CD14-positive monocyte (primary cell): ENCODE measurements around the gene DUSP12. TPM values are rescaled to one million over a fixed set of nuclear protein-coding genes. Genes with fewer than 3 reads are reported as not detected.
A peak's percentile ranks its signal among the peaks of the same experiment; 100 is the strongest.

ENCODE experiments used
- DNase-seq, 3 donors: peaks; one replicate each; pipeline ENCODE4 v3.0.0-alpha.2; 2011 to 2022
- H2AFZ ChIP-seq: 2 replicates; pipeline ENCODE4 v1.6.0; 2012; ENCODE audit warnings: mild to moderate bottlenecking, low read depth, low read length, inconsistent platforms; ENCODE audit not compliant: insufficient read depth, poor library complexity, severe bottlenecking
- H3K27ac ChIP-seq, 2 donors: 1 replicate in 1 of 2; 2 replicates in 1 of 2; pipeline ENCODE4 v1.5.1; 2012 to 2013; ENCODE audit warnings: low read length in 2 of 2, control low read depth in 1 of 2, inconsistent platforms in 1 of 2, low read depth in 1 of 2, mild to moderate bottlenecking in 1 of 2
- H3K27me3 ChIP-seq, 2 donors: one replicate each; pipeline versions ENCODE4 v1.6.0 to v1.6.1; 2011 to 2013; ENCODE audit warnings: low read length in 2 of 2; ENCODE audit not compliant: control insufficient read depth in 2 of 2, insufficient read depth in 2 of 2
- H3K36me3 ChIP-seq, 2 donors: replicated peaks in 1 of 2; 1 replicate in 1 of 2; 2 replicates in 1 of 2; pipeline versions ENCODE4 v1.5.1 to v1.6.1; 2012 to 2013; ENCODE audit warnings: low read length in 2 of 2, control low read depth in 1 of 2, inconsistent platforms in 1 of 2, mild to moderate bottlenecking in 1 of 2; ENCODE audit not compliant: insufficient read depth in 2 of 2, control insufficient read depth in 1 of 2
- H3K4me1 ChIP-seq, 2 donors: 1 replicate in 1 of 2; 2 replicates in 1 of 2; pipeline versions ENCODE4 v1.5.1 to v1.6.1; 2012 to 2013; ENCODE audit warnings: low read length in 2 of 2, control low read depth in 1 of 2, inconsistent platforms in 1 of 2, mild to moderate bottlenecking in 1 of 2, moderate library complexity in 1 of 2; ENCODE audit not compliant: insufficient read depth in 2 of 2, control insufficient read depth in 1 of 2
- H3K4me2 ChIP-seq: replicated peaks from 2 replicates; pipeline ENCODE3; 2012; ENCODE audit warnings: low read length, moderate library complexity, mild to moderate bottlenecking; ENCODE audit not compliant: poor library complexity, severe bottlenecking; ENCODE audit errors: extremely low read depth
- H3K4me3 ChIP-seq, 3 experiments: fragments of 200-600 bp in 1 of 3; sonication (generic) in 1 of 3; replicated peaks in 1 of 3; 1 replicate in 2 of 3; 2 replicates in 1 of 3; pipeline ENCODE4 v1.5.1; 2011 to 2013; ENCODE audit warnings: low read length in 3 of 3, mild to moderate bottlenecking in 3 of 3, control low read depth in 2 of 3, low read depth in 2 of 3, inconsistent platforms in 1 of 3, moderate library complexity in 1 of 3
- H3K79me2 ChIP-seq: 2 replicates; pipeline ENCODE4 v1.6.0; 2012; ENCODE audit warnings: mild to moderate bottlenecking, control low read depth, inconsistent platforms, low read length, moderate library complexity; ENCODE audit not compliant: insufficient read depth
- H3K9ac ChIP-seq: 2 replicates; pipeline ENCODE4 v1.6.0; 2017; ENCODE audit warnings: low read length, mild to moderate bottlenecking; ENCODE audit not compliant: insufficient read depth, poor library complexity, severe bottlenecking
- H3K9me3 ChIP-seq, 2 donors: replicated peaks in 1 of 2; 1 replicate in 1 of 2; 2 replicates in 1 of 2; pipeline versions ENCODE4 v1.5.1 to v1.6.1; 2012 to 2013; ENCODE audit warnings: low read length in 2 of 2, control low read depth in 1 of 2; ENCODE audit not compliant: control insufficient read depth in 1 of 2, insufficient read depth in 1 of 2
- H4K20me1 ChIP-seq: 2 replicates; pipeline ENCODE4 v1.6.0; 2012; ENCODE audit warnings: mild to moderate bottlenecking, low read length, control low read depth, moderate library complexity; ENCODE audit not compliant: insufficient read depth
- H3K27ac Mint-ChIP-seq, 7 donors: one replicate each; pipeline ENCODE4 v1.8.0; 2020; ENCODE audit warnings: mild to moderate bottlenecking in 7 of 7, mixed read lengths in 7 of 7, moderate library complexity in 6 of 7, inconsistent platforms in 2 of 7
- H3K27me3 Mint-ChIP-seq, 3 donors: one replicate each; pipeline ENCODE4 v1.8.0; 2021 to 2022; ENCODE audit warnings: low read depth in 3 of 3, mild to moderate bottlenecking in 3 of 3, mixed read lengths in 3 of 3, moderate library complexity in 3 of 3, inconsistent platforms in 1 of 3
- H3K36me3 Mint-ChIP-seq, 2 donors: one replicate each; pipeline ENCODE4 v1.8.0; 2020; ENCODE audit warnings: mixed read lengths in 2 of 2, inconsistent platforms in 1 of 2, mild to moderate bottlenecking in 1 of 2
- H3K4me1 Mint-ChIP-seq: one replicate; pipeline ENCODE4 v1.8.0; 2020; ENCODE audit warnings: mild to moderate bottlenecking, mixed read lengths
- H3K4me3 Mint-ChIP-seq, 2 donors: one replicate each; pipeline ENCODE4 v1.8.0; 2020; ENCODE audit warnings: mild to moderate bottlenecking in 2 of 2, mixed read lengths in 2 of 2, moderate library complexity in 1 of 2
- H3K9me3 Mint-ChIP-seq, 7 donors: one replicate each; pipeline ENCODE4 v1.8.0; 2020 to 2022; ENCODE audit warnings: mixed read lengths in 7 of 7, mild to moderate bottlenecking in 6 of 7, moderate library complexity in 6 of 7, inconsistent platforms in 2 of 7
- WGBS: methylation state at CpG from one replicate; pipeline ENCODE4 v1.1.5; 2013; ENCODE audit warnings: missing lambda C conversion rate; ENCODE audit not compliant: insufficient coverage; 5-methylcytosine and 5-hydroxymethylcytosine counted together
- intact Hi-C, 2 donors: fragments of 100-400 bp; cut with micrococcal nuclease; formaldehyde crosslinking; loops; one replicate each; pipeline versions ENCODE4 v1.15.0 to v1.15.1; 2023
- polyA plus RNA-seq, 3 donors: library from polyadenylated mRNA; depleted of rRNA in 1 of 3; unstranded in 2 of 3; stranded (reverse) in 1 of 3; fragments of 300-500 nt in 2 of 3; fragments of >200 nt in 1 of 3; fragmentation: Illumina TruSeq in 2 of 3; gene quantifications; 1 replicate in 2 of 3; 2 replicates in 1 of 3; pipeline ENCODE4 v1.2.3, GENCODE V29; 2012 to 2021
- TF ChIP-seq, protein P1 (sequence below): fragments of 200-600 bp; IDR thresholded peaks from one replicate; pipeline ENCODE4 v1.8.0; 2022; ENCODE audit warnings: antibody characterized with exemption, mild to moderate bottlenecking

The DUSP12 gene
- polyA plus RNA-seq, 3 donors: 19.0 to 32.0 (median 30.5) TPM

DNA sequence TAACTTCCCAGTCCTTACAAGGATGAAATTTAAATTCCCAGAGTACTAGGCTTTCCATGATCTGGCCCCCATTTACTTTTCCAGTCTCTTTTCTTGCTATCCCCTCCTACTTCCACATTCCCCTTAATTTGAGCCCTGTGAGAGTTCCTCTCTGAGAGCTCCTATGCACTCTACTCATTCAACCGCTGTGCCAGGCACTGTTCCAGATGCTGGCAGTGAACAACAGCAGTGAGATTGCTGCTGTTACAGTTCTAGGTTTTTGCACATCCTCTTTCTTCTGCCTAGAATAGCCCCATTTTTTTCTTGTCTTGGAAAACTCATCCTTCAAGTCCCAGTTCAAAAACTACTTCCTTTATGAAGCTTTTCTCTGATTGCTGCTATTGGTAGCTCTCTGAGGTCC is 35.4 kb downstream of the DUSP12 start:
- H3K27ac ChIP-seq: no peak overlapping the region
- Mint-ChIP-seq H3K9me3 (no peaks in the 10 kb centered on the region), H3K27ac (peak overlapping the region in 3 of 7 donors; percentile 22 to 65 (median 64)), H3K27me3 (no peaks in the 10 kb centered on the region), H3K4me3 (no peak overlapping the region), H3K4me1 (peaks cover 2% of the 10 kb centered on the region), H3K36me3 (peaks cover 74 to 79% of the 10 kb centered on the region in 2 donors)
- H3K79me2 ChIP-seq: peaks cover 8% of the 10 kb centered on the region
- H3K36me3 ChIP-seq: peaks cover 78 to 90% of the 10 kb centered on the region in 2 donors
- no peak overlapping the region for H2AFZ ChIP-seq
- peaks cover 64% of the 10 kb centered on the region for H4K20me1 ChIP-seq
- no peak overlapping the region for H3K9ac ChIP-seq
- no peaks in the 10 kb centered on the region for H3K4me1 ChIP-seq
- no peak overlapping the region for H3K4me3 ChIP-seq
- 88% methylated on average over 1 of the region's 1 CpG for WGBS
- TF ChIP-seq, protein P1, sequence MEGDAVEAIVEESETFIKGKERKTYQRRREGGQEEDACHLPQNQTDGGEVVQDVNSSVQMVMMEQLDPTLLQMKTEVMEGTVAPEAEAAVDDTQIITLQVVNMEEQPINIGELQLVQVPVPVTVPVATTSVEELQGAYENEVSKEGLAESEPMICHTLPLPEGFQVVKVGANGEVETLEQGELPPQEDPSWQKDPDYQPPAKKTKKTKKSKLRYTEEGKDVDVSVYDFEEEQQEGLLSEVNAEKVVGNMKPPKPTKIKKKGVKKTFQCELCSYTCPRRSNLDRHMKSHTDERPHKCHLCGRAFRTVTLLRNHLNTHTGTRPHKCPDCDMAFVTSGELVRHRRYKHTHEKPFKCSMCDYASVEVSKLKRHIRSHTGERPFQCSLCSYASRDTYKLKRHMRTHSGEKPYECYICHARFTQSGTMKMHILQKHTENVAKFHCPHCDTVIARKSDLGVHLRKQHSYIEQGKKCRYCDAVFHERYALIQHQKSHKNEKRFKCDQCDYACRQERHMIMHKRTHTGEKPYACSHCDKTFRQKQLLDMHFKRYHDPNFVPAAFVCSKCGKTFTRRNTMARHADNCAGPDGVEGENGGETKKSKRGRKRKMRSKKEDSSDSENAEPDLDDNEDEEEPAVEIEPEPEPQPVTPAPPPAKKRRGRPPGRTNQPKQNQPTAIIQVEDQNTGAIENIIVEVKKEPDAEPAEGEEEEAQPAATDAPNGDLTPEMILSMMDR: no peak
- no peaks in the 10 kb centered on the region for H3K9me3 ChIP-seq
- no peaks in the 10 kb centered on the region for H3K27me3 ChIP-seq
- no peak for DNase-seq
- intact Hi-C loops: no loop called here
- no peak overlapping the region for H3K4me2 ChIP-seq

DNA sequence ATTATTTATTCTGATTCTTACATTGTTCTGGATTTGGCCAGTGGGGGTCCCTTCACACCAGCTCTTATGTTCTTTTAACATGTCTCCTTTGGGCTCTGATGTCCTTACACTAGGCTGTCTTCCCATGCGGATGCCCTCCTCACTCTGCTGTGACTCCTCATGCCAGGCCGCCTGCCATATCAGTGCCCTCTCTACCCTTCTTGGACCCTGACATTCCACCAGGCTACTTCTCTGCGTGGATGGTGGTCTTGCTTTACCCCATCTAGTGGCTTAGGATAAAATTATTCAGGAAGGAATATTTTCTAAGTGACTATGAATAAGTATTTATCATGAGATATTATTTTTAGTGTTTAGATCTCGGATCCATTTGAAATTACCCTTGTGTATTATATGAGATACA is 37.8 kb downstream of the DUSP12 start:
- peaks cover 77 to 93% of the 10 kb centered on the region in 2 donors for H3K36me3 ChIP-seq

More for the DNA sequence above, 37.8 kb downstream of the DUSP12 start:
- peaks cover 58% of the 10 kb centered on the region for H4K20me1 ChIP-seq
- no peaks in the 10 kb centered on the region for H3K27me3 ChIP-seq
- H2AFZ ChIP-seq: no peak overlapping the region
- Mint-ChIP-seq H3K9me3 (no peaks in the 10 kb centered on the region), H3K4me3 (no peak overlapping the region), H3K27ac (peak overlapping the region in 1 of 7 donors; percentile 28), H3K36me3 (peaks cover 77 to 84% of the 10 kb centered on the region in 2 donors), H3K4me1 (peaks cover 2% of the 10 kb centered on the region), H3K27me3 (no peaks in the 10 kb centered on the region)
- no peak overlapping the region for H3K4me2 ChIP-seq
- intact Hi-C loops: no loop called here
- TF ChIP-seq, protein P1: no peak
- H3K79me2 ChIP-seq: no peaks in the 10 kb centered on the region
- no peaks in the 10 kb centered on the region for H3K4me1 ChIP-seq
- no peak overlapping the region for H3K9ac ChIP-seq
- no peaks in the 10 kb centered on the region for H3K9me3 ChIP-seq
- no peak overlapping the region for H3K4me3 ChIP-seq
- no peak for DNase-seq
- no CpG with 5 or more reads among the region's 4 CpGs for WGBS
- no peak overlapping the region for H3K27ac ChIP-seq
